ENCODE results near the gene OR2V2. TPM values are rescaled to one million over a fixed set of nuclear protein-coding genes. Genes with fewer than 3 reads are reported as not detected.
"Not testable (repeated sequence)": the region's sequence is repeated elsewhere in the genome, so short reads cannot be mapped to it uniquely, and the experiment has no call there.

OR2V2 gene
- total and polyA plus RNA-seq, 8 donors = not detected

DNA sequence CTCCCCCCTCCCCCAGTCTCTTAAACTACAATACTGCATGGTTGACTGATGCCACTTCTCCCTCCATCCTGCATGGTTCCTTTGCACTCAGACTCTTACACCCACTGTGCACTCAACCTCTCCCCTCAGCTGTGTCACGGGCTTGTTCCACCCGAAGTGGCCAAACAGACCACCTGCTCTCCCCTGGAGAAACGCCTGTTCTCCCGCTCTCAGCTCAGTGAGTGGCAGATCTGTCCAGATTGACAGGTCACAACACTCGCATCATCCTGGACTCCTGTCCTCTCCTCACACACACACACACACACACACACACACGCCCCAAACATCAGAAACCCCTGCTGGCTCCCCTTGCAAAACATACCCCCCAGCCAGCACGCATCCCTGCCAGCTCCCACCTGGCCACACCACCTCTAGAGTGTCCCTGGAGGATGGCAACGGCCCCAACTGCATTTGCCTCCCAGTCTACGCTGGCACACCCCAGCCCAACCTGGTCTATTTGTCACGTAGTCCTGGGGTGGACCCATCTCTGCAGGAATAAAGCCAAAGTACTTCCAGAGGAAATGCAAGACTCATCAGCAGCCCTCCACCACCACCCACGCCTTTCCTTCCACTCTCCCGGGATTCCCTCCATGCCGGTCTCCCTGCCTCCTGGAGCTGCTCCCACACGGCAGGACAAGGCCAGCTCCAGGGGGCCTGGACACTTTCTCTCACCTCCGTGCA lies 19.3 kb upstream of the OR2V2 start:
- no peaks in the 10 kb centered on the region for H3K27me3 ChIP-seq
- H3K4me1 ChIP-seq = no peaks in the 10 kb centered on the region
- H3K27ac ChIP-seq = no peak overlapping the region
- DNase-seq (no peak), ATAC-seq (no peak), FAIRE-seq (no peak)
- intact Hi-C loops (cut with DNase I) = no loop called here
- no peak for TF ChIP-seq CTCF (IDR thresholded peaks at IDR 0.05)
- 52 to 58% methylated on average over 15 of the region's 15 CpGs for WGBS, 2 donors
- no peaks in the 10 kb centered on the region for H3K36me3 ChIP-seq
- no peak overlapping the region for H3K4me3 ChIP-seq
- no peaks in the 10 kb centered on the region for H3K9me3 ChIP-seq

- H3K27ac ChIP-seq = no peak overlapping the region
- FAIRE-seq = no peak
Measured at GRCh38 chr5:181129601-181130000, 17.8 kb upstream of the OR2V2 start.

DNA sequence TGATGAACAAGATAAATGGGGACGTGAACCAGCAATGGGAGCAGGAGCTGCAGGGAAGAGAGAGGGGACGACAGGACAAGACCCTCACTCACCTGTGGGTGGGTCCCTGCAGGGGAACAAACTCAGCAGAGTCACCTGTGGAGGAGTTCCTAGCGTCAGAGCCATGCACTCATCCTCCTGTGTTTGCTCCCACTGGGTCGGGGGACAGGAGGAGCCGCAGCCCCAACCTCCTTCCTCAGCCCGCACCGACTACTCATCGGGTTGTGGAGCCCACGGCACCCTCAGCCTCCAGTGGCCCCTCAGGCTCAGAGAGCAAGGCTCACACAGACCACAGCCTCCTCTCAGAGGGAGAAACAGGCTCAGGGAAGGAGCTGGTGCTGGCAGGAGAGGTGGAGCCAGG lies 17.3 kb upstream of the OR2V2 start:
- intact Hi-C loops (cut with DNase I) = not testable (repeated sequence)

More at GRCh38 chr5:181129601-181130000, 17.8 kb upstream of the OR2V2 start:
- no peaks in the 10 kb centered on the region for H3K4me1 ChIP-seq
- H3K4me3 ChIP-seq = no peak overlapping the region
- H3K9me3 ChIP-seq = no peaks in the 10 kb centered on the region
- H3K36me3 ChIP-seq = no peaks in the 10 kb centered on the region
- H3K27me3 ChIP-seq = no peaks in the 10 kb centered on the region
- no peak for DNase-seq
- WGBS, 2 donors = 36 to 52% methylated on average over 7 of the region's 7 CpGs
- no peak for ATAC-seq
- intact Hi-C loops (cut with DNase I) = no loop called here
- TF ChIP-seq CTCF (IDR thresholded peaks at IDR 0.05) = no peak

DNA sequence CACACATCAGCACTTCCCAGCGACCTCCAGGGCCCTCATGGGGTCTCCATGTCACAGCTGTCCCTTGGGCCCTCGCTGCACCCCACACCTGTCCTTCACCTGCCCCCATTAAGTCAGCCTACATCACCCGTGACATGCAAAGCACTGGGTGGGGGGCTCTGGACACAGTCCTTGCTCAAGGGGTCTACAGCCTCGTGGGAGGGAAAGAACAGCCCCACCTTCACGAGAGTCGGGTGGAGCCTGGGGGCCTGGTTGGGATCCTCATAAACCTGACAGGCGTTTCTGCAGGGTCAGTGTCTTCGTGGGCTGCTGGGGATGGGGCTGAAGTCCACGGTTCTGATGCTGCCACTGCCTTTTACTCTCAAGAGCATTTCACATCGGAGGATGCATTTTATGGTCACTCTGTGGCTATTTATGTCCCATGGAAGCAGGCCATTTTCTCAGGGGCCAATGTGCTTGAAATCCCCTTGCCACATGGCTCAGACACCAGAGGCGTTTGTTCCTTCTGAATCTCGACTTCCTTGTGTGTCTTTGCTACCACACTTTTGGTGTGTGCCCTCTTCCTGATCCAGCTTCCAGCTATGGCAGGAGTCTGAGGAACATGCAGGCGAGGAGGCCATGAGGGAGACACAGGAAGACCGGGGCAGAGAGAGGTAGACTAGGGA lies 16.4 kb upstream of the OR2V2 start, which contains the start of gene OR2V1:
TSS of gene OR2V1 (minus strand) at position 338 of the 665 bp plus-strand sequence. CDS start 5,865 bp downstream, outside the sequence.
- TF ChIP-seq CTCF (IDR thresholded peaks at IDR 0.05) = no peak
- FAIRE-seq (no peak), ATAC-seq (no peak), DNase-seq (no peak)
- 61 to 67% methylated on average over 14 of the region's 14 CpGs for WGBS, 2 donors
- intact Hi-C loops (cut with DNase I) = no loop called here
- Histone ChIP-seq H3K36me3 (no peaks in the 10 kb centered on the region), H3K27ac (no peak within 1 kb of the TSS), H3K4me1 (no peaks in the 10 kb centered on the region), H3K9me3 (no peaks in the 10 kb centered on the region), H3K27me3 (no peaks in the 10 kb centered on the region), H3K4me3 (no peak within 1 kb of the TSS)

More for the DNA sequence above, 17.3 kb upstream of the OR2V2 start:
- not testable (repeated sequence) for H3K27ac ChIP-seq, H3K4me3 ChIP-seq, FAIRE-seq, ATAC-seq, H3K36me3 ChIP-seq, H3K9me3 ChIP-seq, H3K4me1 ChIP-seq, DNase-seq, H3K27me3 ChIP-seq
- WGBS, 2 donors = 49 to 58% methylated on average over 8 to 9 of the region's 9 CpGs

DNA sequence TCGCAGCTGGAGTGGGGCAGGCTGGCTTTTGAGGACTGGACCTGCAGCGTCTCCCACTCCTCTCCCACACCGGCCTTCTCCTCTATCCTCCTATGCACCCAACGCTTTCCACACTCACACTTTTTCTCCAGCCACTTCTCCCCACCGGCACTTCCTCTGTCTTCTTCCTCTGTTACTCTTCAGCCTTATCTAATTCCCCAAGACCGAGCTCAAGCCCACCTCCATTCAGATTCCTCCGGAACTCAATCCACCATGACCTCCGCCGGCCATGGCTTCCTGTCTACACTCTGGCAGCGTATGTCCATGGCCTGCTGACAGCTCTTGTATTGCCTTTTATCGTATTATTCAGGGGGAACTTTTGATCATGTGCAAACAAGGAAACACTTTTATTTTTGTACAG lies 15.9 kb upstream of the OR2V2 start:
- no peak for TF ChIP-seq CTCF (IDR thresholded peaks at IDR 0.05)
- intact Hi-C loops (cut with DNase I) = no loop called here
- Histone ChIP-seq H3K27ac (no peak overlapping the region), H3K36me3 (no peaks in the 10 kb centered on the region), H3K27me3 (no peaks in the 10 kb centered on the region), H3K4me3 (no peak overlapping the region), H3K9me3 (no peaks in the 10 kb centered on the region), H3K4me1 (no peaks in the 10 kb centered on the region)
- 74 to 83% methylated on average over 11 of the region's 11 CpGs for WGBS, 2 donors
- FAIRE-seq (no peak), DNase-seq (no peak), ATAC-seq (no peak)
